Mesenchymal stem cell (in vitro differentiated cells and primary cell): ENCODE data around the gene CDC20.
A peak's percentile ranks its signal among the peaks of the same experiment; 100 is the strongest.

Experiments used
- DNase-seq: peaks from one replicate; pipeline ENCODE4 v3.0.0-alpha.2; 2013
- H2AFZ ChIP-seq: one replicate; pipeline ENCODE4 v1.6.1; 2013; ENCODE audit warnings: low read depth, mild to moderate bottlenecking, control low read depth, inconsistent platforms, low read length, moderate library complexity
- H2AK5ac ChIP-seq: 2 replicates; pipeline ENCODE4 v1.6.1; 2013; ENCODE audit warnings: low read length, moderate library complexity, mild to moderate bottlenecking, inconsistent platforms; ENCODE audit not compliant: severe bottlenecking
- H2BK120ac ChIP-seq: one replicate; pipeline ENCODE4 v1.6.1; 2013; ENCODE audit warnings: low read depth, mild to moderate bottlenecking, inconsistent platforms, low read length, moderate library complexity
- H2BK12ac ChIP-seq, 2 experiments: one replicate each; pipeline ENCODE4 v1.6.1; 2013; ENCODE audit warnings: inconsistent platforms in 2 of 2, low read length in 2 of 2, mild to moderate bottlenecking in 2 of 2, moderate library complexity in 2 of 2, control low read depth in 1 of 2
- H2BK15ac ChIP-seq: one replicate; pipeline ENCODE4 v1.6.1; 2013; ENCODE audit warnings: mild to moderate bottlenecking, low read depth, inconsistent platforms; ENCODE audit not compliant: poor library complexity, severe bottlenecking
- H2BK5ac ChIP-seq: 2 replicates; pipeline ENCODE4 v1.6.1; 2013; ENCODE audit warnings: low read depth, mild to moderate bottlenecking, low read length, control low read depth, inconsistent platforms; ENCODE audit not compliant: poor library complexity, severe bottlenecking
- H3K14ac ChIP-seq, 2 experiments: one replicate each; pipeline ENCODE4 v1.6.1; 2013; ENCODE audit warnings: inconsistent platforms in 2 of 2, low read length in 2 of 2, control low read depth in 1 of 2, mild to moderate bottlenecking in 1 of 2, moderate library complexity in 1 of 2
- H3K18ac ChIP-seq, 2 experiments: one replicate each; pipeline ENCODE4 v1.6.1; 2013; ENCODE audit warnings: inconsistent platforms in 2 of 2, low read length in 2 of 2, control low read depth in 1 of 2, low read depth in 1 of 2, mild to moderate bottlenecking in 1 of 2
- H3K23ac ChIP-seq, 2 experiments: one replicate each; pipeline ENCODE4 v1.6.1; 2013; ENCODE audit warnings: inconsistent platforms in 2 of 2, low read length in 2 of 2, mild to moderate bottlenecking in 2 of 2, moderate library complexity in 2 of 2, control low read depth in 1 of 2
- H3K27ac ChIP-seq: 2 replicates; pipeline ENCODE4 v1.5.1; 2013; ENCODE audit warnings: mild to moderate bottlenecking, moderate library complexity, low read length, control low read depth, inconsistent platforms; ENCODE audit not compliant: poor library complexity, severe bottlenecking
- H3K27me3 ChIP-seq, 2 experiments: 2 replicates each; pipeline versions ENCODE4 v1.6.1 to v1.7.0; 2013; ENCODE audit warnings: low read length in 2 of 2, mild to moderate bottlenecking in 2 of 2, moderate library complexity in 2 of 2, control low read depth in 1 of 2, inconsistent platforms in 1 of 2; ENCODE audit not compliant: control insufficient read depth in 1 of 2, insufficient read depth in 1 of 2
- H3K36me3 ChIP-seq, 2 experiments: 2 replicates each; pipeline versions ENCODE4 v1.6.1 to v1.7.0; 2013; ENCODE audit warnings: low read length in 2 of 2, control low read depth in 1 of 2, inconsistent platforms in 1 of 2, low read depth in 1 of 2, mild to moderate bottlenecking in 1 of 2; ENCODE audit not compliant: insufficient read depth in 2 of 2, control insufficient read depth in 1 of 2
- H3K4ac ChIP-seq, 2 experiments: one replicate each; pipeline ENCODE4 v1.6.1; 2013; ENCODE audit warnings: inconsistent platforms in 2 of 2, low read length in 2 of 2, mild to moderate bottlenecking in 2 of 2, moderate library complexity in 2 of 2, control low read depth in 1 of 2, low read depth in 1 of 2
- H3K4me1 ChIP-seq: 2 replicates; pipeline ENCODE4 v1.6.1; 2013; ENCODE audit warnings: low read depth, low read length, control low read depth; ENCODE audit not compliant: control insufficient read depth, insufficient read depth
- H3K4me2 ChIP-seq: 2 replicates; pipeline ENCODE4 v1.6.1; 2013; ENCODE audit warnings: low read length, mild to moderate bottlenecking, inconsistent platforms; ENCODE audit not compliant: poor library complexity, severe bottlenecking
- H3K4me3 ChIP-seq, 2 experiments: 2 replicates each; pipeline versions ENCODE4 v1.5.1 to v1.7.0; 2013; ENCODE audit warnings: low read length in 2 of 2, mild to moderate bottlenecking in 2 of 2, control low read depth in 1 of 2, low read depth in 1 of 2; ENCODE audit not compliant: insufficient read depth in 1 of 2
- H3K79me1 ChIP-seq: replicated peaks from 2 replicates; pipeline ENCODE4 v1.6.1; 2013; ENCODE audit warnings: mild to moderate bottlenecking, control low read depth, low read length, inconsistent platforms; ENCODE audit not compliant: poor library complexity, severe bottlenecking
- H3K9ac ChIP-seq: 2 replicates; pipeline ENCODE4 v1.7.0; 2013; ENCODE audit warnings: mild to moderate bottlenecking, low read length, moderate library complexity
- H3K9me3 ChIP-seq: 2 replicates; pipeline ENCODE4 v1.7.0; 2013; ENCODE audit warnings: mild to moderate bottlenecking, low read length; ENCODE audit not compliant: control insufficient read depth
- H4K8ac ChIP-seq: one replicate; pipeline ENCODE4 v1.6.1; 2013; ENCODE audit warnings: inconsistent platforms, mild to moderate bottlenecking, low read length, moderate library complexity
- H4K91ac ChIP-seq: one replicate; pipeline ENCODE4 v1.6.1; 2013; ENCODE audit warnings: mild to moderate bottlenecking, low read length, inconsistent platforms
- WGBS: methylation state at CpG from one replicate; pipeline ENCODE4 v1.1.7; 2013; ENCODE audit warnings: mixed read lengths; 5-methylcytosine and 5-hydroxymethylcytosine counted together

Gene CDC20

DNA sequence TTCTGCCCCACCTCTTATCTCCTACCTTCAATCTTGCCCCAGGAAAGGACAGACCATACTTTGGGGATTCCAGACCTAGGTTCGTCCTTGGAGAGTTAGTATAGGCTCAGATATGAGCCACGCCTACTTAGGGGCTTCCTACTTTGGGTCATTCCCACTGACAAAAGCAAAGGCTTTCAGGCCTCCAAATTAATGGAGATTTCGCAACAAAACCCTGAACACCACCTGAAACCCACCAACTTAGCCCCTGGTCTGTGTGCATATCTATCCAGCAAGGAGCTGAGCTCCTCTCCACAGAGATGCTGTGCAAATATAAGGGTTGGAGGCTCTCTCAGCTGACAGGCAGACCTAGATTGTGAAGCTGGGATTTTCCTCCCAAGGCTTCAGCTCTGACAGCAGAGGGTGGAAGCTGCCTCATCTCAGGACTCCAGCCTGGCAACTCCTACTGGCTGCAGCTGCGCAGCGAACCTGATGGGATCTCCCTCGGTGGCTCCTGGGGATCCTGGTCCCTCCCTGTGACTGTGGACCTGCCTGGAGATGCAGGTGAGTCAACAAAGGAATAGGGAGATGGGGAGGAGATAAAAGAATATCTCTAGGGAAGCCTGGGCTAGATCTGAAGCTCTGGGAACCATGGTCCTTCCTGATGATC, 19.1 kb upstream of the CDC20 start:
- no peak overlapping the region for H2BK120ac ChIP-seq
- H3K4me2 ChIP-seq: no peak overlapping the region
- 80% methylated on average over 6 of the region's 6 CpGs for WGBS
- H3K79me1 ChIP-seq: no peaks in the 10 kb centered on the region
- H2AFZ ChIP-seq: no peak overlapping the region
- H3K4me3 ChIP-seq: no peak overlapping the region
- H4K8ac ChIP-seq: no peak overlapping the region
- H3K14ac ChIP-seq: no peak overlapping the region
- no peak overlapping the region for H4K91ac ChIP-seq
- H3K18ac ChIP-seq: no peak overlapping the region
- no peak for DNase-seq
- H3K36me3 ChIP-seq: no peaks in the 10 kb centered on the region
- no peak overlapping the region for H2BK15ac ChIP-seq
- no peak overlapping the region for H3K4ac ChIP-seq
- peaks cover 1% of the 10 kb centered on the region for H3K4me1 ChIP-seq
- no peak overlapping the region for H3K27ac ChIP-seq
- no peak overlapping the region for H2BK12ac ChIP-seq
- H3K27me3 ChIP-seq: peaks cover 16 to 18% of the 10 kb centered on the region in 2 experiments
- no peaks in the 10 kb centered on the region for H3K9me3 ChIP-seq
- no peak overlapping the region for H2BK5ac ChIP-seq
- H3K9ac ChIP-seq: no peak overlapping the region
- no peak overlapping the region for H3K23ac ChIP-seq
- H2AK5ac ChIP-seq: no peak overlapping the region

- Histone ChIP-seq H3K9ac (no peak overlapping the region), H3K4ac (no peak overlapping the region), H4K91ac (no peak overlapping the region), H3K27ac (no peak overlapping the region), H3K18ac (no peak overlapping the region), H2BK120ac (no peak overlapping the region), H2AFZ (no peak overlapping the region), H3K4me3 (no peak overlapping the region), H4K8ac (no peak overlapping the region), H3K4me2 (no peak overlapping the region), H3K9me3 (no peaks in the 10 kb centered on the region), H2BK5ac (no peak overlapping the region), H3K14ac (no peak overlapping the region), H3K23ac (no peak overlapping the region), H2BK15ac (no peak overlapping the region), H3K4me1 (peaks cover 1% of the 10 kb centered on the region), H2BK12ac (no peak overlapping the region), H3K79me1 (no peaks in the 10 kb centered on the region), H3K27me3 (peaks cover 16% of the 10 kb centered on the region in 2 experiments), H3K36me3 (no peaks in the 10 kb centered on the region), H2AK5ac (no peak overlapping the region)
- 85% methylated on average over 1 of the region's 1 CpG for WGBS
- DNase-seq: no peak
These were observed 18.2 kb upstream of the CDC20 start for GRCh38 chr1:43340559-43340958.

DNA sequence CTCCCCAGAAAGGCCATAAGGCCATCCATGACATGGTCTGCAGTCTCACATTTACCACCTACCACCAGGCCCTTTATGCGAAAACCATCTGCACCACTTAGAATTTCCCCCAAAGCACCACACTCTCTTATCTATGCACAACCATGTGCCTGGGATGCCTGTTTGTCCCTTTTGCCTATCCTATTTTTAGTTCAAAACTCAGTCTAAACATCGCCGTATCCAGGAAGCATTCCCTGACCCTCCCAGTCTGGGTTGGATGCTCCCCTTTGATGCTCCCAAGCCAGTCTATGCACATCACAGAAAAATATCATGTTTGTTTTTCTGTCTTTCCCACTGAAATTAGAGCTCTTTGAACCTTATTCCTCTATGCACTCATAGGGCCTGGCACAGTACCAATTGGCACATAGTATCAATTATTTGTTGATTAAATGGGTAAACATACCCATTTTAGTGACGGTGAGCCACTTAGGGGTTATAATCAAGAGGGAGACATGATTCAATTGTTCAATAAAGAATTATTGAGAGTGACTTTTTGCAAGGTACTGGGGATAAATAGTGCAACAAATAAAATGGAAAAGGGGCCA, 14.4 kb upstream of the CDC20 start:
- Histone ChIP-seq H2AK5ac (no peak overlapping the region), H3K4me1 (peaks cover 11% of the 10 kb centered on the region), H3K27ac (no peak overlapping the region), H3K14ac (no peak overlapping the region), H3K4me2 (no peak overlapping the region), H2BK120ac (no peak overlapping the region), H2BK12ac (no peak overlapping the region), H2BK5ac (no peak overlapping the region), H4K8ac (peak overlapping the region; percentile 6), H3K18ac (no peak overlapping the region), H4K91ac (no peak overlapping the region), H3K27me3 (peaks cover 7 to 8% of the 10 kb centered on the region in 2 experiments), H3K36me3 (no peaks in the 10 kb centered on the region), H3K4ac (no peak overlapping the region), H3K79me1 (no peaks in the 10 kb centered on the region), H3K9ac (no peak overlapping the region), H3K23ac (no peak overlapping the region), H2AFZ (no peak overlapping the region), H2BK15ac (no peak overlapping the region), H3K9me3 (no peaks in the 10 kb centered on the region), H3K4me3 (no peak overlapping the region)
- DNase-seq: peak; percentile 43
- 87% methylated on average over 4 of the region's 4 CpGs for WGBS

GRCh38 chr1:43345120-43345519, 13.7 kb upstream of the CDC20 start:
- Histone ChIP-seq H4K91ac (no peak overlapping the region), H3K4ac (no peak overlapping the region), H2AFZ (no peak overlapping the region), H2BK12ac (no peak overlapping the region), H3K23ac (no peak overlapping the region), H4K8ac (no peak overlapping the region), H3K27me3 (peaks cover 2 to 3% of the 10 kb centered on the region in 2 experiments), H3K18ac (no peak overlapping the region), H3K27ac (no peak overlapping the region), H3K14ac (no peak overlapping the region), H3K79me1 (no peaks in the 10 kb centered on the region), H2BK15ac (no peak overlapping the region), H3K4me3 (no peak overlapping the region), H3K9ac (no peak overlapping the region), H2BK5ac (no peak overlapping the region), H3K4me1 (peaks cover 16% of the 10 kb centered on the region), H3K4me2 (no peak overlapping the region), H3K36me3 (no peaks in the 10 kb centered on the region), H3K9me3 (no peaks in the 10 kb centered on the region), H2AK5ac (no peak overlapping the region), H2BK120ac (no peak overlapping the region)
- no peak for DNase-seq
- 41% methylated on average over 3 of the region's 3 CpGs for WGBS
